H9 (cell line): Measurements from ENCODE around the gene UCP3. TPM values are rescaled to one million over a fixed set of nuclear protein-coding genes. Genes with fewer than 3 reads are reported as not detected.
A peak's percentile ranks its signal among the peaks of the same experiment; 100 is the strongest.

Source experiments
- DNase-seq: peaks from one replicate; pipeline ENCODE4 v3.0.0-alpha.2; 2017
- H2AFZ ChIP-seq: one replicate; pipeline ENCODE4 v1.6.1; 2013; ENCODE audit warnings: mild to moderate bottlenecking, low read length, control low read depth, moderate library complexity
- H2AK5ac ChIP-seq: 2 replicates; pipeline ENCODE4 v1.6.1; 2013; ENCODE audit warnings: low read length, control low read depth, mixed read lengths; ENCODE audit not compliant: insufficient read length
- H2BK120ac ChIP-seq: one replicate; pipeline ENCODE4 v1.6.1; 2013; ENCODE audit warnings: low read depth, mild to moderate bottlenecking, low read length, control low read depth, inconsistent platforms; ENCODE audit not compliant: poor library complexity, severe bottlenecking
- H2BK12ac ChIP-seq: 2 replicates; pipeline ENCODE4 v1.6.1; 2013; ENCODE audit warnings: low read length, control low read depth, mixed read lengths, low read depth; ENCODE audit not compliant: insufficient read length
- H2BK15ac ChIP-seq: 2 replicates; pipeline ENCODE4 v1.6.1; 2013; ENCODE audit warnings: low read depth, low read length, control low read depth
- H2BK20ac ChIP-seq: one replicate; pipeline ENCODE4 v1.6.1; 2013; ENCODE audit warnings: low read depth, mild to moderate bottlenecking, low read length, control low read depth, inconsistent platforms; ENCODE audit not compliant: poor library complexity, severe bottlenecking
- H2BK5ac ChIP-seq: 2 replicates; pipeline ENCODE4 v1.6.1; 2013; ENCODE audit warnings: low read length, control low read depth, mixed read lengths; ENCODE audit not compliant: insufficient read length
- H3K14ac ChIP-seq: 2 replicates; pipeline ENCODE4 v1.6.1; 2013; ENCODE audit warnings: low read length, control low read depth; ENCODE audit not compliant: insufficient read depth
- H3K18ac ChIP-seq: 2 replicates; pipeline ENCODE4 v1.6.1; 2013; ENCODE audit warnings: low read depth, mild to moderate bottlenecking, mixed read lengths, low read length, control low read depth; ENCODE audit not compliant: insufficient read length
- H3K23ac ChIP-seq: 2 replicates; pipeline ENCODE4 v1.6.1; 2013; ENCODE audit warnings: low read length, control low read depth, mixed read lengths, low read depth; ENCODE audit not compliant: insufficient read length
- H3K23me2 ChIP-seq: 2 replicates; pipeline ENCODE4 v1.6.1; 2013; ENCODE audit warnings: low read depth, mild to moderate bottlenecking, mixed read lengths, low read length, control low read depth; ENCODE audit not compliant: insufficient read length, poor library complexity, severe bottlenecking
- H3K27ac ChIP-seq: 2 replicates; pipeline ENCODE4 v1.5.1; 2013; ENCODE audit warnings: low read length, control low read depth, mixed read lengths, low read depth; ENCODE audit not compliant: insufficient read length
- H3K27me3 ChIP-seq: 2 replicates; pipeline ENCODE4 v1.6.1; 2013; ENCODE audit warnings: low read length, control low read depth, inconsistent platforms; ENCODE audit not compliant: insufficient read depth
- H3K4ac ChIP-seq: 2 replicates; pipeline ENCODE4 v1.6.1; 2013; ENCODE audit warnings: low read depth, mild to moderate bottlenecking, control low read depth, inconsistent platforms, low read length, moderate library complexity
- H3K4me1 ChIP-seq: 2 replicates; pipeline ENCODE4 v1.6.1; 2013; ENCODE audit warnings: low read length, control low read depth, inconsistent platforms; ENCODE audit not compliant: insufficient read depth
- H3K4me2 ChIP-seq: 2 replicates; pipeline ENCODE4 v1.6.1; 2013; ENCODE audit warnings: low read length, control low read depth, mixed read lengths; ENCODE audit not compliant: insufficient read length, insufficient read depth
- H3K56ac ChIP-seq: 2 replicates; pipeline ENCODE4 v1.6.1; 2013; ENCODE audit warnings: low read depth, mild to moderate bottlenecking, mixed read lengths, low read length, control low read depth; ENCODE audit not compliant: insufficient read length
- H3K79me1 ChIP-seq: 2 replicates; pipeline ENCODE4 v1.6.1; 2013; ENCODE audit warnings: low read depth, mild to moderate bottlenecking, moderate library complexity, low read length, control low read depth, inconsistent platforms; ENCODE audit not compliant: insufficient read depth, poor library complexity, severe bottlenecking
- H3K79me2 ChIP-seq: 2 replicates; pipeline ENCODE4 v1.6.1; 2013; ENCODE audit warnings: low read length, control low read depth, inconsistent platforms; ENCODE audit not compliant: insufficient read depth
- H3K9ac ChIP-seq: 2 replicates; pipeline ENCODE4 v1.6.1; 2013; ENCODE audit warnings: low read length, control low read depth, mixed read lengths; ENCODE audit not compliant: insufficient read length; ENCODE audit errors: extremely low read depth
- H3K9me3 ChIP-seq: one replicate; pipeline ENCODE4 v1.6.1; 2013; ENCODE audit warnings: low read depth, low read length, inconsistent platforms; ENCODE audit not compliant: control insufficient read depth
- H3T11ph ChIP-seq: one replicate; pipeline ENCODE4 v1.6.1; 2013; ENCODE audit warnings: mild to moderate bottlenecking, low read length, control low read depth, inconsistent platforms
- H4K20me1 ChIP-seq: one replicate; pipeline ENCODE4 v1.6.1; 2013; ENCODE audit not compliant: control insufficient read depth, insufficient read length, insufficient read depth
- H4K5ac ChIP-seq: 2 replicates; pipeline ENCODE4 v1.6.1; 2013; ENCODE audit warnings: low read depth, mild to moderate bottlenecking, mixed read lengths, low read length, control low read depth; ENCODE audit not compliant: insufficient read length
- H4K8ac ChIP-seq: replicated peaks from 2 replicates; pipeline ENCODE4 v1.6.1; 2013; ENCODE audit warnings: low read length, control low read depth, mixed read lengths, low read depth; ENCODE audit not compliant: insufficient read length
- H4K91ac ChIP-seq: 2 replicates; pipeline ENCODE4 v1.6.1; 2013; ENCODE audit warnings: low read depth, mild to moderate bottlenecking, moderate library complexity, mixed read lengths, low read length, control low read depth; ENCODE audit not compliant: insufficient read length
- H3K27ac Mint-ChIP-seq, 3 experiments: 2 replicates in 2 of 3; 3 replicates in 1 of 3; pipeline ENCODE4 v1.8.0; 2020 to 2021; ENCODE audit warnings: mixed read lengths in 3 of 3, mild to moderate bottlenecking in 1 of 3, moderate library complexity in 1 of 3
- H3K27me3 Mint-ChIP-seq: 2 replicates; pipeline ENCODE4 v1.8.0; 2021; ENCODE audit warnings: low read depth, mild to moderate bottlenecking, moderate library complexity, mixed read lengths
- H3K36me3 Mint-ChIP-seq, 3 experiments: 2 replicates in 2 of 3; 3 replicates in 1 of 3; pipeline ENCODE4 v1.8.0; 2020 to 2021; ENCODE audit warnings: low read depth in 3 of 3, mixed read lengths in 3 of 3; ENCODE audit not compliant: insufficient read depth in 1 of 3
- H3K4me1 Mint-ChIP-seq, 2 experiments: 2 replicates each; pipeline ENCODE4 v1.8.0; 2020; ENCODE audit warnings: mixed read lengths in 2 of 2
- H3K4me3 Mint-ChIP-seq, 2 experiments: 2 replicates in 1 of 2; 3 replicates in 1 of 2; pipeline ENCODE4 v1.8.0; 2020 to 2021; ENCODE audit warnings: mild to moderate bottlenecking in 2 of 2, mixed read lengths in 2 of 2, moderate library complexity in 1 of 2
- H3K9me3 Mint-ChIP-seq, 2 experiments: 2 replicates in 1 of 2; 3 replicates in 1 of 2; pipeline ENCODE4 v1.8.0; 2020; ENCODE audit warnings: mild to moderate bottlenecking in 2 of 2, mixed read lengths in 2 of 2, moderate library complexity in 1 of 2
- CTCF ChIP-seq: fragments of 200-600 bp; sonication (generic); conservative IDR thresholded peaks from 3 replicates; pipeline ENCODE4 v1.8.0; 2021; ENCODE audit warnings: antibody characterized with exemption, mild to moderate bottlenecking
- WGBS: extraction: QIAGEN DNeasy Blood & Tissue Kit; methylation state at CpG from one replicate; pipeline ENCODE4 v1.1.7; 2013; ENCODE audit warnings: missing lambda C conversion rate, low lambda C conversion rate, mixed read lengths; ENCODE audit not compliant: insufficient read length; ENCODE audit errors: extremely low coverage; 5-methylcytosine and 5-hydroxymethylcytosine counted together
- total RNA-seq: library from RNA; stranded (reverse); gene quantifications from 2 replicates; pipeline ENCODE4 v1.2.1, GENCODE V29; 2021

UCP3 gene
- total RNA-seq, 1 experiment from 2014 or later: 0.85 TPM

DNA sequence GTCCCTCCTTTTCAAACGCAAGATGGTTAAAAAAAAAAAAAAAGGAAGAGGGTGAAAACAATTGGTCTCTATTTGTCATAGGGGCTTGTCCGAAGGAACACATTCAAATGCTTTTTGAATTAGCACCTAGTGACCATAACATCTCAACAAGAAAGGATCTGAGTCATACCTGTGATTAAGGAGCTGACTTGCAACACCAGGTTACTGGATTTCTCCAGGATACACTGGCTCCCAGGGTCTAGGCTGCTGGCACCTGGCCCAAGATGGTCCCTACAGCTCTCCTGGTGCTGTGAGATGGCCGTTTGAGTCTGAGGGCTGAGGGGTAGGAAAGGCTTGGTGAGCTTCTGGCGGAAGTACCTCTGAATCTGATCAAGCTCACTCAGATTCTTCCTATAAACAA lies 28.4 kb upstream of the UCP3 start:
- no peak for TF ChIP-seq CTCF
- no peak overlapping the region for H2BK20ac ChIP-seq
- H3K27me3 ChIP-seq: no peaks in the 10 kb centered on the region; the same call in 1 of the 2 replicates
- no peak for DNase-seq
- no peak overlapping the region for H3K23ac ChIP-seq
- no peak overlapping the region for H3K18ac ChIP-seq
- H3K79me1 ChIP-seq: no peaks in the 10 kb centered on the region
- H4K20me1 ChIP-seq: no peaks in the 10 kb centered on the region
- no peaks in the 10 kb centered on the region for H3K79me2 ChIP-seq
- no peaks in the 10 kb centered on the region for H3K9me3 Mint-ChIP-seq
- H3K23me2 ChIP-seq: no peaks in the 10 kb centered on the region
- no peak overlapping the region for H3K4me3 Mint-ChIP-seq
- H3K14ac ChIP-seq: no peak overlapping the region
- no peak overlapping the region for H3K56ac ChIP-seq
- H4K91ac ChIP-seq: no peak overlapping the region
- peak overlapping the region in 1 of 3 experiments; percentile 26; a peak in 1 of 7 replicates for H3K27ac Mint-ChIP-seq
- no peak overlapping the region for H3K27ac ChIP-seq
- peaks cover 0 to 29% (median 14%) of the 10 kb centered on the region in 3 experiments; a peak in 5 of 7 replicates for H3K36me3 Mint-ChIP-seq
- H3K27me3 Mint-ChIP-seq: no peaks in the 10 kb centered on the region
- no peak overlapping the region for H3K9ac ChIP-seq
- no peak overlapping the region for H3K4me2 ChIP-seq
- H4K5ac ChIP-seq: no peak overlapping the region
- WGBS: no CpG with 5 or more reads among the region's 4 CpGs
- no peak overlapping the region for H2BK120ac ChIP-seq
- H3K4me1 Mint-ChIP-seq: no peaks in the 10 kb centered on the region
- no peak overlapping the region for H4K8ac ChIP-seq
- no peaks in the 10 kb centered on the region for H3K4me1 ChIP-seq
- no peaks in the 10 kb centered on the region for H3K9me3 ChIP-seq
- no peak overlapping the region for H2BK12ac ChIP-seq
- no peak overlapping the region for H2AK5ac ChIP-seq
- H2AFZ ChIP-seq: no peak overlapping the region
- no peak overlapping the region for H2BK5ac ChIP-seq
- H2BK15ac ChIP-seq: no peak overlapping the region
- H3T11ph ChIP-seq: no peak overlapping the region
- no peak overlapping the region for H3K4ac ChIP-seq
